ENCODE measurements around the gene PLEKHG4.

The PLEKHG4 gene

GRCh38 chr16:67265834-67266233 lies 13.5 kb upstream of the PLEKHG4 start:
- DNase-seq = no peak

GRCh38 chr16:67268136-67268579 lies 11.2 kb upstream of the PLEKHG4 start:
- DNase-seq = no peak

- DNase-seq = no peak
These were observed 9.6 kb upstream of the PLEKHG4 start for GRCh38 chr16:67269766-67270165.

- DNase-seq = no peak
These were observed 8.4 kb upstream of the PLEKHG4 start for GRCh38 chr16:67270931-67271338.

DNA sequence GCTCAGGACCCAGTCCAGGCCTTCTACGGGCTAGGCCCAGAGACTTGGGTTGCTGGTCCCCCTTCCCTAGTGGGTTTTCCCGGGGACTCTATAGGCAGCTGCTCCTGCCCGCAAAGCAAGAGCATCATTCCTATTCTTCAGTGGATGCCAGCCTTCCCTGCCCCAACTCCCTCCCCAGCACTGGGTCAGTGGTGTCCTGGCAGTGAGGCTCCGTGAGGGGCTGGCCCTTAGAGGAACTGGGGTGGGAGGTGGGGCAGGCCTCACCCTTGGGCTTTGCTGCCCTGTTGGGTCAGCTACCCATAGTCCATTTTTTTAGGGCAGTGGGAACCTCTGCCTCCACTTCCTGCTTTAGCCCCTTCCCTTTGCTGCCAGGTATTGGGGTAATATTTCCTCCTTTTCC lies 7.9 kb upstream of the PLEKHG4 start:
- no peak for DNase-seq

- no peak for DNase-seq
These were observed 4.0 kb upstream of the PLEKHG4 start for GRCh38 chr16:67275321-67275720.

DNA sequence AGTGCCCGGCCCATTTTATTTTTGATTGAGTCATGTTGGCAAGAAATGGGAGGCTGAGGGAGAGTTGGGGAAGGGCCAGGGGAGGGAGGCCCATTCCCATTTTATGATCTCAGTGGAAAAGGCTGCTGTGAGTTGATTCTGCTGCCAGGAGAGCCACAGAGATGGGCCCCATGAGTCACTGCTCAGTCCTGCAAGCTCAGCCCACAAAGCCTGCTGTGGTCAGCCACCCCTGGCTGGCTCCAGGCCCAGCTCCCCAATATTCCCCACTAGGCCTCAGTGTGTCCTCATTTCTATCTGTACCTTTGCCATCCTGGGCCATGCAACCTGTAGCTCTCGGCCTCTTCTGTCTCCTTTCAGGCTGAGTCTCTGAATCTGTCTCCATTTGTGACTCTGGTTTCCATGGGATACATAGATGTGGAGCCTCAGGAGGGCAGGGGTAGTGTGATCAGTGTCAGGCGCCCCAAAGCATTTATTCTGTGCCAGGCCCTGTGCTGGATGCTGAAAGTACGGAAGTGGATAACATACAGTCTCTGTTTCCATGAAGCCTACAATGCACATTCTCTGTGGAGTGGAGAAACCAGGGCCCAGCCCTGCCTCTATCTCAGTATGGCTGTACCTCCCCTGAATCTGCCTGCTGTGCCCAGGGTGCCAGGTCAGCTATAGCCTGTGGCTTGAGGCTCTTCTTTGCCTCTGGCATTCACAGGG lies 1.9 kb upstream of the PLEKHG4 start:
- no peak for DNase-seq

GRCh38 chr16:67277999-67278772 lies 1.1 kb upstream of the PLEKHG4 start:
- DNase-seq = no peak

GRCh38 chr16:67278773-67279295 lies 498 bp upstream of the PLEKHG4 start:
- DNase-seq = peak; percentile 12

DNA sequence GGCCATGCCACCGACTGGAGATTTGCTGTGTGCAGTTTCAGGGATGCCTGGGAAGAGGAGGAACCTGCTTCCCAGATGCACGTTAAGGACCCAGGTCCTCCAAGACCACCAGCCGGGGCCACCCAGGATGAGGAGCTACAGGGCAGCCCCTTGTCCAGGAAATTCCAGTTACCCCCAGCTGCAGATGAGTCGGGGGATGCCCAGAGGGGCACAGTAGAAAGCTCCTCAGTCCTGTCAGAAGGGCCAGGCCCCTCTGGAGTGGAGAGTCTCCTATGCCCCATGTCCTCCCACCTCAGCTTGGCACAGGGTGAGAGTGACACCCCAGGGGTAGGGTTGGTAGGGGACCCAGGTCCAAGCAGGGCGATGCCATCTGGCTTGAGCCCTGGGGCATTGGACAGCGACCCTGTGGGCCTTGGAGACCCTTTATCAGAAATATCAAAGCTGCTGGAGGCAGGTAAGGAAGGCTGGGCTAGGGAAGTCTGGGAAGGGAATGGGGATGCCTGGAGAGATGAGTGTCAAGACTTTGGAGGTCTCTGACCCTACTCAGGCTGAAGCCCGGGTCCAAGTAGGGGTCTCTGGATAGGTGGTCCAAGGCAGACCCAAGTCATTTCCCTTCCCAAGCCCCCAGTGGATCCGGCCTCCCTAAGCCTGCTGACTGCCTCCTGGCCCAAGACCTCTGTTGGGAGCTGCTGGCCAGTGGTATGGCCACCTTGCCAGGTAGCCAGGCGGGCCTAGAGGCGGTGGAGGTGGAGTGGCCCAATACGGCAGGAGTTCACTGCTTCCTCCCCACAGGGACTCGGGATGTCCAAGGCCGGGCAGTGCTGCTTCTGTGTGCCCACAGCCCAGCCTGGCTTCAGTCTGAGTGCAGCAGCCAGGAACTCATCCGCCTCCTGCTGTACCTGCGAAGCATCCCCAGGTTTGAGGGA lies 1.0 kb downstream of the PLEKHG4 start:
- DNase-seq = no peak

DNA sequence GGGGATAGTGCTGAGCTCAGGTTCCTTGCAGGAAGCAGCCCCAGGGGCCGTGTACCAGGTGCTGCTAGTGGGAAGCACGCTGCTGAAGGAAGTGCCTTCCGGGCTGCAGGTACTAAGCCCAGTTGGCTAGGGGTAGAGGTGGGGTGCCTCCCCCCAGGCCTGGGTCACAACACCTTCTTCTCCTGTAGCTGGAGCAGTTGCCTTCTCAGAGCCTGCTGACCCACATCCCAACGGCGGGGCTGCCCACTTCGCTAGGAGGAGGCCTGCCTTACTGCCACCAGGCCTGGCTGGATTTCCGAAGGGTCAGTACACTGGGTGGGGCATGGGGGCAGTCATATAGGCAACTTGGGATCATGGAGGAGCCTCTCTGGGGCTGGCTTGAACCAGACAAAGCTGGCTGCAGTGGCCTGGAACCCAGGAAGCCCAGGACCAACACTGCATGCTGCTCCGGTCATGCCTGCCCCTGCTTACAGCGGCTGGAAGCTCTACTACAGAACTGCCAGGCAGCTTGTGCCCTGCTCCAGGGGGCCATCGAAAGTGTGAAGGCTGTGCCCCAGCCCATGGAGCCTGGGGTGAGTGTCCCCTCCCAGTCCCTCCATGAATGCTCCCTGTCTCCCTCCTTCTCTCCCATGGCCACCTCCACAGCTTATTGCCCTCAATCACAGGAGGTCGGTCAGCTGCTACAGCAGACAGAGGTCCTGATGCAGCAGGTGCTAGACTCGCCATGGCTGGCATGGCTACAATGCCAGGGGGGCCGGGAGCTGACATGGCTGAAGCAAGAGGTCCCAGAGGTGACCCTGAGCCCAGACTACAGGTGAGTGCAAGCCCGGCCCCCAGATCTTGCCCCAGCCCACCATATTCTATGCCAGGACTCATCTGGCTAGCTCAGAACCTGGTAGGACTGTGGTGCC lies 2.5 kb downstream of the PLEKHG4 start:
- DNase-seq = no peak

DNA sequence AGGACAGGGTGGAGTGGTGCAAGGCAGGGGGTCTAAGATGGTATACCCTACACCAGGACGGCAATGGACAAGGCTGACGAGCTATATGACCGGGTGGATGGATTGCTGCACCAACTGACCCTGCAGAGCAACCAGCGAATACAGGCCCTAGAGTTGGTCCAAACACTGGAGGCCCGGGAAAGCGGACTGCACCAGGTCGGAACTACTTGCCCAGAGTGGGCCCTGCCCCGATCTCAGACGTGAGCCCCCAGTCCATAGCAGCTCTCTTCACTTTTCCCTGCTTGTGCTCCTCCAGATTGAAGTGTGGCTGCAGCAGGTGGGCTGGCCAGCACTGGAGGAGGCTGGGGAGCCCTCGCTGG lies 3.1 kb downstream of the PLEKHG4 start:
- no peak for DNase-seq

- no peak for DNase-seq
These were observed 3.9 kb downstream of the PLEKHG4 start for GRCh38 chr16:67283039-67283825.

DNA sequence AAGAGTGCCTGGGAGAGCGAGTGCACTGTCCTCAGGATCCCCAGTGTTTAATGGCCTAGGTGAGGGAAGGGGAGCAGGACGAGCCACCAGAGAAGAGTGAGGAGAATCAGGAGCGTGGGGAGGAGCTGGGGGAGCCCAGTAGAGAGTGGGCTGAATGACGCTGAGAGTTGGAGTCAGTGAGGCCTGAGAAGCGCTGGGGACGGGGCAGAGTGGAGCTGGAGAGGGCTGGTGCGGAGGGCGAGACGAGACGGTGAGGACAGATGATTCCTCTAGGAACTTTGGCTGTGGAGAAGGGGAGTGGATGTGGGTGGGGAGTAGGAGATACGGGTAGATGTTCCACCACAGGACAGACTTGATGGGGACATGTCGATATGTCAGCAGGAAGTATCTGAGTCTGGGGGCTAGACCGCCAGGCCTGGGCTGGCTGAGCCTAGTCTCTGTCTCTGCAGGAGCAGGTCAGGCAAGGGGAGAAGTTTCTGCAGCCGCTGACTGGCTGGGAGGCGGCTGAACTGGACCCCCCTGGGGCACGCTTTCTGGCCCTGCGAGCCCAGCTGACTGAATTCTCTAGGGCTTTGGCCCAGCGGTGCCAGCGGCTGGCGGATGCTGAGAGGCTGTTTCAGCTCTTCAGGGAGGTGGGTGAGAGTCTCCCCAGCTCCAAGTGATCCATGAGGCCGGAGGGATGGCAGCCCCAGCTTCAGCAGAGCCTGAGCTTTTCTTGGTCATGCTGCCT lies 4.7 kb downstream of the PLEKHG4 start:
- DNase-seq = no peak

DNA sequence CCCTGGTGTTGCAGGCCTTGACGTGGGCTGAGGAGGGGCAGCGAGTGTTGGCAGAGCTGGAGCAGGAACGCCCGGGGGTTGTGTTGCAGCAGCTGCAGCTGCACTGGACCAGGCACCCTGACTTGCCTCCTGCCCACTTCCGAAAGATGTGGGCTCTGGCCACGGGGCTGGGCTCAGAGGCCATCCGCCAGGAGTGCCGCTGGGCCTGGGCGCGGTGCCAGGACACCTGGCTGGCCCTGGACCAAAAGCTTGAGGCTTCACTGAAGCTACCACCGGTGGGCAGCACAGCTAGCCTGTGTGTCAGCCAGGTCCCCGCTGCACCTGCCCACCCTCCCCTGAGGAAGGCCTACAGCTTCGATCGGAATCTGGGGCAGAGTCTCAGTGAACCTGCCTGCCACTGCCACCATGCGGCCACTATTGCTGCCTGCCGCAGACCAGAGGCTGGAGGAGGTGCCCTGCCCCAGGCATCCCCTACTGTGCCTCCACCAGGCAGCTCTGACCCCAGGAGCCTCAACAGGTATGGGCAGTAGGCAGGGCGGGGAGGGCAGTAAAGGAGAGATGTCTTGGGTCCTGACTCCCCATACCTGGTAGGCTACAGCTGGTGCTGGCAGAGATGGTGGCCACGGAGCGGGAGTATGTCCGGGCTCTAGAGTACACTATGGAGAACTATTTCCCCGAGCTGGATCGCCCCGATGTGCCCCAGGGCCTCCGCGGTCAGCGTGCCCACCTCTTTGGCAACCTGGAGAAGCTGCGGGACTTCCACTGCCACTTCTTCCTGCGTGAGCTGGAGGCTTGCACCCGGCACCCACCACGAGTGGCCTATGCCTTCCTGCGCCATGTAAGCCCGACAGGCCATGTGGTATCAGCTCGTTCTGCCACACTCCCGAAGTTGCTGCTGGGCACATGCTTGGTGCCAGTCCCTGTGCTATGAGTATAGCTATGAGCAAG lies 5.6 kb downstream of the PLEKHG4 start:
- DNase-seq = no peak

GRCh38 chr16:67286441-67287235 lies 7.3 kb downstream of the PLEKHG4 start:
- no peak for DNase-seq

GRCh38 chr16:67287960-67288359 lies 8.6 kb downstream of the PLEKHG4 start:
- DNase-seq = no peak

- DNase-seq = no peak
These were observed 12.1 kb downstream of the PLEKHG4 start for GRCh38 chr16:67291461-67291860.

Measured in CD4-positive, alpha-beta T cell treated with Interferon gamma for 1 hour (primary cell).